ENCODE results near the gene CLCN6. TPM values are rescaled to one million over a fixed set of nuclear protein-coding genes. Genes with fewer than 3 reads are reported as not detected.

Gene CLCN6
- total RNA-seq, 1 experiment from 2014 or later: 13.7 TPM

- H3K27me3 ChIP-seq (ENCODE audit: insufficient read depth, low read length): no peaks in the 10 kb centered on the region
- no peak overlapping the region for H3K9ac ChIP-seq (ENCODE audit: low read length)
- H4K20me1 ChIP-seq (ENCODE audit: insufficient read depth): no peaks in the 10 kb centered on the region
- BruUV-seq (replicated peaks): no TSS peak
- no peak for DNase-seq (ENCODE audit: low read depth, low spot score)
- no peak for ATAC-seq
- intact Hi-C loops (cut with micrococcal nuclease): no loop called here
- no peaks in the 10 kb centered on the region for H3K36me3 ChIP-seq (ENCODE audit: control insufficient read depth in 1 of 2, insufficient read depth in 2 of 2, low read length in 2 of 2)
- H3K4me2 ChIP-seq (ENCODE audit: low read length): no peak overlapping the region
- H3K4me1 ChIP-seq (ENCODE audit: control insufficient read depth in 1 of 2, insufficient read depth in 2 of 2, low read length in 2 of 2): peaks cover 0 to 11% of the 10 kb centered on the region in 2 experiments; a peak in 1 of 4 replicates
- H3K79me2 ChIP-seq (ENCODE audit: insufficient read depth, low read length): no peaks in the 10 kb centered on the region
- CTCF ChIA-PET: no interaction called here
- H3K9me3 ChIP-seq (ENCODE audit: control insufficient read depth in 1 of 2, insufficient read depth in 1 of 2, low read depth in 1 of 2, low read length in 2 of 2): no peaks in the 10 kb centered on the region
- H3K9me2 ChIP-seq (ENCODE audit: insufficient read depth): no peaks in the 10 kb centered on the region
- TF ChIP-seq ZFX (IDR thresholded peaks at IDR 0.05): no peak
- no peak for TF ChIP-seq POLR2AphosphoS5 (IDR thresholded peaks at IDR 0.05; ENCODE audit: low read depth, low read length)
- no peak for TF ChIP-seq EZH2phosphoT487 (IDR thresholded peaks at IDR 0.05; ENCODE audit: borderline replicate concordance)
- TF ChIP-seq MAX (IDR thresholded peaks at IDR 0.05): no peak
- no peak for TF ChIP-seq SIN3A (IDR thresholded peaks at IDR 0.05; ENCODE audit: low read depth)
- no peak for TF ChIP-seq RAD21 (IDR thresholded peaks at IDR 0.05; ENCODE audit: low read depth)
- no peak for TF ChIP-seq EGR1 (IDR thresholded peaks at IDR 0.05; ENCODE audit: low read depth)
- no peak for TF ChIP-seq ATF3 (IDR thresholded peaks at IDR 0.05)
- TF ChIP-seq ZNF274 (IDR thresholded peaks at IDR 0.05; ENCODE audit: low read depth, low read length): no peak
- no peak for TF ChIP-seq TCF7L2 (IDR thresholded peaks at IDR 0.05; ENCODE audit: borderline replicate concordance, extremely low read depth, insufficient read depth, insufficient read length)
- TF ChIP-seq YY1 (IDR thresholded peaks at IDR 0.05; ENCODE audit: extremely low read depth, insufficient replicate concordance, low read depth, low read length): no peak
- no peak for TF ChIP-seq ZBTB33 (IDR thresholded peaks at IDR 0.05; ENCODE audit: extremely low read depth, insufficient replicate concordance, low read length)
- RAD21 ChIA-PET (ENCODE audit: low non-redundant PET in 1 of 2, low total read pairs in 2 of 2, uncharacterized antibody in 2 of 2, unreplicated experiment in 2 of 2): no interaction called here
- H2AFZ ChIP-seq (ENCODE audit: low read depth, low read length, poor library complexity, severe bottlenecking): no peak overlapping the region
- no peak overlapping the region for H3K4me3 ChIP-seq (replicated peaks in 1 of 2; ENCODE audit: low read depth in 1 of 2, low read length in 2 of 2)
- H3K27ac ChIP-seq (ENCODE audit: low read depth, low read length): no peak overlapping the region
- POLR2A ChIA-PET: no interaction called here
Observed at GRCh38 chr1:11766429-11766776, 39.6 kb upstream of the CLCN6 start.

Data from HCT116 (cell line).